Neuron (in vitro differentiated cells): Measurements from ENCODE around the gene HPSE2.

Experiments
- H2AFZ ChIP-seq: one replicate; pipeline ENCODE4 v1.6.1; 2013; ENCODE audit warnings: low read depth, mild to moderate bottlenecking, inconsistent platforms, low read length, moderate library complexity
- H3K27me3 ChIP-seq: one replicate; pipeline ENCODE4 v1.6.1; 2013; ENCODE audit warnings: low read length; ENCODE audit not compliant: insufficient read depth
- H3K36me3 ChIP-seq: one replicate; pipeline ENCODE4 v1.6.1; 2013; ENCODE audit warnings: low read length; ENCODE audit not compliant: insufficient read depth
- H3K4me1 ChIP-seq: one replicate; pipeline ENCODE4 v1.6.1; 2013; ENCODE audit warnings: low read length; ENCODE audit not compliant: insufficient read depth
- H3K4me3 ChIP-seq: 2 replicates; pipeline ENCODE4 v1.5.1; 2013; ENCODE audit warnings: mild to moderate bottlenecking, low read length, moderate library complexity
- H3K9me3 ChIP-seq: one replicate; pipeline ENCODE4 v1.6.1; 2013; ENCODE audit warnings: low read length

HPSE2 gene

DNA sequence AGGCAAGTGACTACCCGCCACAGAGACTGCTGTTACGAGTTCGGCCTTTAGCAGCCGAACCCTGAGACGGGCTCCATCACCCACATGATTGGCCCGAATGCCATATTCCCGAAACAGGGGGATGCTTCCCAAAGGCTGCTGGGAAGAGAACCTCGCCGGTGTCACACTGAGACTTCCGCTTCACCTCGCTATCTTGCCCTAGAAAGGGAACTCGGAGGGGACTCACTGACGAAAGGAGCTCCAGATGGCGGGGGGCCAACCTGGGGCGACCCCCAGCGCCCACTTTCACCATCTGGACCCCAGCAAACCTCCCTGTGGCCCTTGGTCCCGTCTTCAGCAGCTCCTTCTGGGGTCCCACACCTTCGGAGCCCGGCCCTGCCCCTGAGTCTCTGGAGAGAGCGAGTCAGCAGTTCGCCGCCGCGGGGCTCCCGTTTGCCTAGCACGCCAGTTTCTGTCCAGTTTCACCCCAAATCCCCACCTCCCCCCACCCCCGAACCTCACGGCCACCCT, 789.4 kb downstream of the HPSE2 start:
- H3K4me3 ChIP-seq, result peak overlapping the region; percentile 97
- peaks cover 4% of the 10 kb centered on the region for H3K4me1 ChIP-seq
- peaks cover 24% of the 10 kb centered on the region for H3K36me3 ChIP-seq
- no peaks in the 10 kb centered on the region for H3K27me3 ChIP-seq
- no peaks in the 10 kb centered on the region for H3K9me3 ChIP-seq
- peak overlapping the region; percentile 100 for H2AFZ ChIP-seq

DNA sequence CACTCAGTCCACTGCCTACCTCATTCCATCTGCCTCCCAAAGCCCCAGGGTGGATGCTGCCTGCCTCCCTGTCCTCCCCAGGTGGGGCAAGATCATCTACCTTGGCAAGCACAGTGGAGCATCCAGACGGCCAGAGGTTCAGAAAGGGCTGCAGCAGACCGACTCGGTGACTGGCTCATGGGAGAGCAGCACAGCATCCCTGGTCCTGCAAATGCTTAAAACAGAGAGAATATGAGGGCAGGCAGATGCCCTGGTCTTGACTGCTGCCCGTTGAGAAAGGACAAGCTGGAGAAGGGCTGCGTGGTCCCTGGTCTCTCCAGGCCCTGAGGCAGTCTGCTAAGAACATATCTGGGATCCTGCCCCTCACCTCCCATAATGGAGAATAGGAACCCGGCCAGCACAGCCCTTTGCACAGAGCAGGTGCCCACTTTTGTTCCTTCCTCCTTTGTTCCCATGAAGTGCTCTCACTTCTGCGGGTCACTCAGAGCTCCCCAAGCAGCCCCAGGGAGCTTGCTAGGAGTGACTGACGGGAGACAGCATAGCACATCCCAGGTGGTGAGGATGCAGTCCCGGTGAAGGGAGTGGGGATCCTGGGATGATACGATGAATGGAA, 790.3 kb downstream of the HPSE2 start:
- Histone ChIP-seq H3K36me3 (peaks cover 24% of the 10 kb centered on the region), H3K4me3 (no peak overlapping the region), H3K4me1 (peaks cover 4% of the 10 kb centered on the region), H2AFZ (no peak overlapping the region), H3K27me3 (no peaks in the 10 kb centered on the region), H3K9me3 (no peaks in the 10 kb centered on the region)

DNA sequence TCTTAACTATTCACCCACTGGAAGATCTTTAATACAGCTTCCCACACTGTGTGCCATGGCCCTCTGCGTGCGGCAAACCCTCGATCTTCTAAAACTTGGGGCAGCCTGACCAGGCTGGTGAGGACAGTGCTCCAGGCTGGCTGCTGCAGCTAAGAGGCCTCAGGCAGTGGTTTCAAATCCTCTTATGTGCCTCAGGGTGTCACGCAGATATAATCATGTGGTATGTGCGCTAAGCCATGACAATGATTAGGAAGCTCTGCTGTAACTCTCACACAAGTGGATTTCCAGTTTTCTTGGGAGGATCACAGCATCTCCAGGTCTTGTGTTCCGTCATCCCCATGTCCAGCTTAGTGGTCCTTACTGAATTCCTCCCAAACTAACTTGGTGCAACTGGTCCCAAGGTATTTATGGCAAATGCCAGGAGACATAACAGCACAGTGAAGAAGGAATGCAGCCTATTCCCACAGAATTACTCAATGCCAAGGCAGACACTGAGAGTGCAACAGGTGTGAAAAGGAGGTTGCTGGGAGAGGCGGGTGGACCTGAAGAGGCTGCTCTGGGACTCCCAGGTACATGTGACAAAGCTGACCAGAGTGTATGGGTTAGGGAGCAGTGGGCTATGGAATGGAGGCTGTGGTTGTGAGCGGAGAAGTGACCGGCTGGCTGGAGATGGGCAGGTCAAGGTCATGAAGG, 791.2 kb downstream of the HPSE2 start:
- Histone ChIP-seq H3K4me3 (no peak overlapping the region), H3K36me3 (peaks cover 24% of the 10 kb centered on the region), H2AFZ (no peak overlapping the region), H3K9me3 (peaks cover 2% of the 10 kb centered on the region), H3K4me1 (peaks cover 4% of the 10 kb centered on the region), H3K27me3 (no peaks in the 10 kb centered on the region)

DNA sequence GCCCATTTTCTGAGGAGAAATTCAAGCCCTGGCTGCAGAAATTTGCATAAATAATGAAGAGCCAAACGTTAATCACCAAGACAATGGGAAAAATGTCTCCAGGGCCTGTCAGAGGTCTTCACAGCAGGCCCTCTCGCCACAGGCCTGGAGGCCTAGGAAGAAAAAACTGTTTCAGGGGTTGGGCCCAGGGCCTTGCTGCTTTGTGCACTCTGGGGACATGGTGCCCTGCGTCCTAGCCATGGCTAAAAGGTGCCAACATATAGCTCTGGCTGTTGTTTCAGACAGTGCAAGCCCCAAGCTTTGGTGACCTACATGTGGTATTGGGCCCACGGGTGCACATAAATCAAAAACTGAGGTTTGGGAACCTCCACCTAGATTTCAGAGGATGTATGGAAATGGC, 796.9 kb downstream of the HPSE2 start:
- no peaks in the 10 kb centered on the region for H3K4me1 ChIP-seq
- no peak overlapping the region for H3K4me3 ChIP-seq
- no peaks in the 10 kb centered on the region for H3K27me3 ChIP-seq
- no peak overlapping the region for H2AFZ ChIP-seq
- H3K36me3 ChIP-seq, result peaks cover 31% of the 10 kb centered on the region
- H3K9me3 ChIP-seq, result peaks cover 20% of the 10 kb centered on the region

DNA sequence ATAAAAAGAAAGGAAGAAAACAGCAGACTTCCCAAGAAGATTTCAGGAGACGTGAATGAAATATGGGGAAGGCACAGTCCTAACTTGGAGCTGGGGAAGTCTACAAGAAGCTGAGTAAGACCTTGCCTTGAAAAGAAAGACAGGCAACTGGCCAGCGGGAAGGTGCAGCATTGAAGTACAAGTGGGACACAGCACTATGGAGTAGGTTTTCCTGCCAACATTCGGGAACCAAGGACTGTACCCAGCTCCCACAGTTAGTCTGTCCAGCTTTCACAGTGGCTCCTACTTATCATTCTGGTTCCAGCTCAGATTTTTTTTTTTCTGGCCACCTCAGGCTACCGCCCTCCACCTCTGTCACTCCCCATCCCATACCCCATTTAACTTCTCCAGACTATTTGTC, 798.9 kb downstream of the HPSE2 start:
- no peak overlapping the region for H2AFZ ChIP-seq
- no peak overlapping the region for H3K4me3 ChIP-seq
- H3K4me1 ChIP-seq, result no peaks in the 10 kb centered on the region
- peaks cover 28% of the 10 kb centered on the region for H3K9me3 ChIP-seq
- H3K27me3 ChIP-seq, result no peaks in the 10 kb centered on the region
- peaks cover 29% of the 10 kb centered on the region for H3K36me3 ChIP-seq

DNA sequence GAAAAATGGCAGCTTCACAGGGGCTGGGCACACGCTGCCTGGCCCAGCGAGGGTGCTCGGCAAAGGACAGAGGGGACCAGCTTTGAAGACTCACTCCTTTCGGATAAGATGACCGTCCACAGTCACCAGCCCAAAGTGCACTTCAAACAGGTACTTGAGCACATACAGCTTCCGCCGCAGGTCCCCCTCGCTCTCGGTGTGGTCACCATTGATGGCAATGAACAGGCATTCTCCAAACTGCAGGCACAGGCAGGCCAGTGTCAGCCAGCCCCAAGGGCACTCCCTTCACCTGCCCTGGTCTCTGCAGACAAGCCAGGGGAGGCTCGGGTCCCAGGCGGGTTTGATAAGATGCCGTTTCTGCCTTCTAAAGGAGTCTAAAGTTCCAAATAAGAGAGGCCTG, 800.5 kb downstream of the HPSE2 start:
- no peaks in the 10 kb centered on the region for H3K27me3 ChIP-seq
- peaks cover 31% of the 10 kb centered on the region for H3K9me3 ChIP-seq
- H2AFZ ChIP-seq, result no peak overlapping the region
- peaks cover 43% of the 10 kb centered on the region for H3K36me3 ChIP-seq
- H3K4me3 ChIP-seq, result no peak overlapping the region
- no peaks in the 10 kb centered on the region for H3K4me1 ChIP-seq

DNA sequence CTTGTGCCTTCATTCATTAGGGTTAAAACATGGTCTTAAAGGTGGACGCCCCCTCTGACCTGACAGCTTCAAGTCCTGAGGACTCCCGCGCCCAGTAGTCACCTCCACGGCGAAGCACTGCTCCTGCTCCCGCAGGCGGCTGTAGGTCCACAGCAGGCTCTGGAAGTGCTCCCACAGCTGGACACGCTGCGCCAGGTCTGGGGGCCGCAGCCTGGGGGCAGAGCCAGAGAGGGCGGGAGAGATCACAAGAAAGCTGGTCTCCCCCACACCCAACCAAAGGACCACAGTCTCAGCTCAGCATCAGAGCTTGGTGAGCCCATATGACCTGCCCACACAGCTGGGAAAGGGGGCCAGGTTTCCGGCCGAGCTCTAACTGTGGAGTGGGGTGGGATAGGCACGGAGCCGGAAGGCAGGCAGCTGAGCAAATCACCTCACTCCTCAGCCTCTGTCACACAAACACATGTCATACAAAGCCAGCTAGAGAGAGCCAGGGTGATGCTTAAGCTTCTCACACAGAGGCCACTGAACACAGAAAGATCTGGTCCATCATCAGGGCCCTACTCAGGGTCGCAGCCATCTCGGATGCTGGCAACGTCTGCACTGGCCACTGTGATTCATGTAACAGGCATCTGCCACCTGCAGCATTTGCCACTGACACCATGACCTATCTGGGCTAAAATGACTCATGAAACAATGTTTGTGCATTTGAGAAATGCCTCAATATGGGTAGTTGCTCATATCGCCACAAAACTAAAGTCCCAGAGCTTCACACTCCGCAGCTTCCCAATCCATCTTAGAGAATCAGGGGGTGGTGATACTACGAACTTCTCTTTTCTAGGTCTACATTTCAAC, 801.5 kb downstream of the HPSE2 start:
- H3K9me3 ChIP-seq, result peaks cover 28% of the 10 kb centered on the region
- no peak overlapping the region for H2AFZ ChIP-seq
- no peaks in the 10 kb centered on the region for H3K4me1 ChIP-seq
- no peak overlapping the region for H3K4me3 ChIP-seq
- no peaks in the 10 kb centered on the region for H3K27me3 ChIP-seq
- H3K36me3 ChIP-seq, result peaks cover 53% of the 10 kb centered on the region

DNA sequence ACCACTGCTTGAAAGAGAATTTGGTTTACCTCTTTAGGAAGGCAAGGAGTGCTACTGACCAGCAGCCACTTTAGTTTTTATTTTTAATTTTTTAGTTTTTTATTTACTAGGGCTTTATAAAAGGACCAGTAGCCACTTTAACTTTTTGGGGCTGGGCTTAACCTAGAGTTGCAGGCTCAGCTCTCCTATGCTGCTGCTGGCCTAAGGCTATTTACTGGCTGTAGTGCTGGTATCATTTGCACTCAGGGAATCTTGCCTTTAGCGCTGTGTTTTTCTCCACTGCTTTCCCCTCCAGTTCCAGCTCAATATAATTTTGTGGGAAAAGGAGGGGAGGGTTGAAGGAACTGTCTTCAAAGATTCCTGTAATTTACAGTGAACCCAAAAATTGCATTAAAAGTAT, 802.3 kb downstream of the HPSE2 start:
- no peaks in the 10 kb centered on the region for H3K27me3 ChIP-seq
- peaks cover 28% of the 10 kb centered on the region for H3K9me3 ChIP-seq
- H3K4me3 ChIP-seq, result no peak overlapping the region
- H3K4me1 ChIP-seq, result no peaks in the 10 kb centered on the region
- no peak overlapping the region for H2AFZ ChIP-seq
- H3K36me3 ChIP-seq, result peaks cover 54% of the 10 kb centered on the region

DNA sequence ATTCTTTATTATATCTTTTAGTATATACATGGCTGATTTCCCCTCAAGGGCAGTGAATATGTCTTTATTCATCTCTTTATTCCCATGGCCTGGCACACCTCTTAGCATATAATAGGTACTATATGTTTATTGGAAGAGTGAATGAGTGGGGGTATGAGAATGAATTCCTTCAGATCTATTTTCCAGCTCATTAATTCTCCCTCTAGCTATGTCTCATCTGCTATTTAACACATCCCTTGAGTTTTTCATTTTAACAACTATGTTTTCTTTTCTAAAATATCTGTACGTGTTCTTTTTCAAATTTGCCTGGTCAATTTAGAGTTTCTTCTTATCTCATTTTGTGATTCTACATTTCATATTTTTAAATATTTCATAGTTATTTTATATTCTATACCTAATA, 803.3 kb downstream of the HPSE2 start:
- Histone ChIP-seq H3K4me3 (no peak overlapping the region), H3K9me3 (peaks cover 28% of the 10 kb centered on the region), H3K27me3 (no peaks in the 10 kb centered on the region), H3K36me3 (peaks cover 61% of the 10 kb centered on the region), H3K4me1 (no peaks in the 10 kb centered on the region), H2AFZ (no peak overlapping the region)

DNA sequence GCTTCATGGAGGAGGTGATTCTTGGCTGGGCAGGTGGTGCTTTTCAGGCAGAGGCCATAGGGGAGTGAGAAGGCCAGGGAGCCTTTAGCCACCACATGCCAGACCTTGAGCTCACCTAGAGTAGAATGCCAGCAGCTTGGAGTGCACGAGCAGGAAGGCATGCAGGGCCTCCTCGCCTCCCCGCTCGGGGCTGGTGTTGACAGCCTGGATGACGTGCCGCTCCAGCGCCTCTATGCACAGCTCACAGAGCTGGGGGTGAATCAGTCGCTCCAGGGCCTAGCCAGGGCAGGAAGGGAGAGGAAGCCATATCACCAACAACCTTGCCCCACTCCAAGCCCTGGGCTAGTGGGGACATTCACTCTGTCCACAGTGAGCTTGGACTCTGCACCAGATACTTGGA, 804.6 kb downstream of the HPSE2 start:
- Histone ChIP-seq H3K4me3 (no peak overlapping the region), H3K4me1 (no peaks in the 10 kb centered on the region), H3K27me3 (no peaks in the 10 kb centered on the region), H3K9me3 (peaks cover 28% of the 10 kb centered on the region), H3K36me3 (peaks cover 65% of the 10 kb centered on the region), H2AFZ (no peak overlapping the region)

DNA sequence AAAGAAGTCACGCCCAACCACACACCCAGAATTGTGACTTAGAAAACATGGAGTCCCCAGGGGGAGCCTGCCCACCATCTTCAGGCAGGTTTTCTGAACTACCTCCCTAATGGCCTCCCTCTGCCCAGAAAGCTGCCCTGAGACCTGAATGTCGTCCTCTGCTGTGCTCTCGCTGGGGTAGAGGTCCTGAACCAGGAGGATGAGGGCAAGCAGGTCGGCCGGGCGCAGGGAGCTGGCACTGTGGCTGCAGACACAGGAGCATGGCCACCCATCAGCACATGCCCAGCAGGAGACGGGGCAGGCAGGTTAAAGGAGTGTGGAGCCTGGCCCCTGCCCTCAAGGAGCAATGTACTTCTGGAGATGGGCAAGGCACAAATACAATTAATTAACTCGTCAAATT, 805.2 kb downstream of the HPSE2 start:
- Histone ChIP-seq H3K4me1 (no peaks in the 10 kb centered on the region), H3K4me3 (no peak overlapping the region), H3K9me3 (peaks cover 26% of the 10 kb centered on the region), H3K36me3 (peaks cover 61% of the 10 kb centered on the region), H3K27me3 (no peaks in the 10 kb centered on the region), H2AFZ (no peak overlapping the region)

DNA sequence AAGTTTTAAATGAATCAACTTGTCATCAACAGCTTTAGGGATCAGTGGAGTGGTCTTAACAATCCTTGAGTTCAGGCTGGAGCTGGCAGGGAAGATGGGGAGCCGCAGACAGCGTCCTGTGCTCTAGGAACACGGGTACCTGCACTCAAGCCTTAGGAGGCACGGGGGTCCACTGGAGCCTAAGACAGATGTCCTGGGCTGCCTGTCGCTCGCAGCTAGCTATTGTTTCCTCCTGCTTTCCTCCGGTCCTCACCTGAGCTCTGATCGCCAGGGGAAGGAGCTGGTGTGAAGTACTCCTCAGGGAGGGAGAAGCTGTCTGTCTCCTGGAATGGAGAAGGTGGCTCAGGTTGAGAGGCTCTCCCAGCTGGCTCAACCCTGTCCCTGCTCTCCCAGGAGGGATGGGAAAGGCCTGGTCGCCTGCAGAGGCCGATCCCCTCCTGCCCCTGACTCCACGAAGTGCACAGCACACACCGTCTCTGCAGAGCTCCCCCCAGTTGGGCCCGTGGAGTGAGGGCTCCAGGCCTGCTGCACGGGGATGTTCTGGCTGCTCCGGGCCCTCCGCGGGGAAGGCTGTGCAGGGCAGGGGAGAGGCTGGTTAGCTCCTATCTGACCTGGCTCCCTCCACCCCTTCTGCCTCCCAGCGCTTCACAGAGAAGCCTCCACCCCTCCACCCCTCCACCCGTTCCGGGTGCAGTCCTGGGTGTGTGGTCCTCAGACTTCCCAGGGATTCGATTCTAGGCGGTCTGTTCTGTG, 806.2 kb downstream of the HPSE2 start:
- no peak overlapping the region for H3K4me3 ChIP-seq
- no peak overlapping the region for H2AFZ ChIP-seq
- peaks cover 51% of the 10 kb centered on the region for H3K36me3 ChIP-seq
- no peaks in the 10 kb centered on the region for H3K4me1 ChIP-seq
- H3K27me3 ChIP-seq, result no peaks in the 10 kb centered on the region
- peaks cover 19% of the 10 kb centered on the region for H3K9me3 ChIP-seq
